NCI-H1694 treated with DMSO at 0.1 percent for 48 hours (cell line): ENCODE results near the gene NOTCH2NLA.
"Not testable (repeated sequence)": the region's sequence is repeated elsewhere in the genome, so short reads cannot be mapped to it uniquely, and the experiment has no call there.

ENCODE experiments used
- DNase-seq: peaks from one replicate; lab custom pipeline; 2025; lab: John Stamatoyannopoulos, UW

The NOTCH2NLA gene

GRCh38 chr1:146167273-146167672, 61.5 kb downstream of the NOTCH2NLA start:
- DNase-seq, result not testable (repeated sequence)

- not testable (repeated sequence) for DNase-seq
These were observed 84.4 kb downstream of the NOTCH2NLA start, which contains the start of gene NBPF10 for GRCh38 chr1:146144465-146144864. NBPF10 (minus strand) TSS chr1:146144804; CDS start chr1:146144769, 35 bp downstream.
